A549 (cell line): Measurements from ENCODE around the gene APBA1.

Experiments
- CBX2 ChIP-seq: fragments of 200-600 bp; sonication (generic); IDR thresholded peaks from 2 replicates; pipeline ENCODE4 v1.6.1; 2016; ENCODE audit warnings: low read depth, mild to moderate bottlenecking, borderline replicate concordance
- CHD4 ChIP-seq: fragments of 200-600 bp; sonication (generic); IDR thresholded peaks from 2 replicates; pipeline ENCODE4 v1.6.1; 2016; ENCODE audit warnings: antibody characterized with exemption, mild to moderate bottlenecking, borderline replicate concordance
- EHMT2 ChIP-seq: fragments of 200-600 bp; sonication (generic); IDR thresholded peaks from 2 replicates; pipeline ENCODE4 v1.6.1; 2016; ENCODE audit warnings: antibody characterized with exemption, low read depth, mild to moderate bottlenecking, moderate library complexity
- EP300 ChIP-seq, 2 experiments: fragments of >200 bp; sonication (Bioruptor Twin); formaldehyde crosslinking; IDR thresholded peaks; 2 replicates in 1 of 2; 3 replicates in 1 of 2; pipeline ENCODE4 v1.6.1; 2016 to 2017
- ESRRA ChIP-seq: fragments of 150-350 bp; IDR thresholded peaks from 2 replicates; pipeline ENCODE4 v1.6.1; 2014; ENCODE audit warnings: mild to moderate bottlenecking, low read length, borderline replicate concordance
- JUNB ChIP-seq: fragments of >200 bp; sonication (Bioruptor Twin); formaldehyde crosslinking; IDR thresholded peaks from 2 replicates; pipeline ENCODE4 v1.6.1; 2016
- NPAS2 ChIP-seq: fragments of 250-450 bp; sonication (Bioruptor Pico); IDR thresholded peaks from 2 replicates; pipeline ENCODE4 v1.8.0; 2022; ENCODE audit warnings: mild to moderate bottlenecking, moderate library complexity, borderline replicate concordance
- POLR2A ChIP-seq: IDR thresholded peaks from 2 replicates; pipeline ENCODE4 v1.6.1; 2012; ENCODE audit warnings: mild to moderate bottlenecking, low read length
- TF ChIP-seq, protein P1 (sequence below): fragments of >200 bp; sonication (Bioruptor Twin); formaldehyde crosslinking; IDR thresholded peaks from 3 replicates; pipeline ENCODE4 v1.5.1; 2016

DNA sequence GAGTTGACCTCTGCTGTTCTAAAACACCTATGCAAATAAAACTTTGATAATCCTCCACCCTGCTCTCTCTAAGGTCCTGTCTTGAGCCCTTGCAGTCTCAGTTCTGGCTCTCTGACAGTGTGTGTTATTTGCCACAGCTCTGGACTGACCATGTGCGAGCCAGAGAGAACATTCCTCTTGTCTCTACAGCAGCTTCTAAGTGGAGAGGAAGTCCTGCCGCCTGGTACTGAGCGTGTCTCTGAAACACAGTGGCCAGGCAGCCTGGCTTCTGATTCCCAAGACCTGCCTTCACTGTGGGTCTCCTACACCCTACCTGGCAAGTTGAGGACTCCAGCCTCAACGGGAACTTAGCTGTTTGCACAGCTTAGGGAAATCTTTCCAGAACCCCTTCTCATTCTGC, 285.5 kb downstream of the APBA1 start:
- TF ChIP-seq JUNB (no peak), POLR2A (no peak), EP300 (IDR thresholded peaks at IDR 0.05) (no peak), CBX2 (no peak), EHMT2 (no peak), ESRRA (no peak), CHD4 (no peak), NPAS2 (CRISPR knock-in tag) (no peak)
- TF ChIP-seq, protein P1, sequence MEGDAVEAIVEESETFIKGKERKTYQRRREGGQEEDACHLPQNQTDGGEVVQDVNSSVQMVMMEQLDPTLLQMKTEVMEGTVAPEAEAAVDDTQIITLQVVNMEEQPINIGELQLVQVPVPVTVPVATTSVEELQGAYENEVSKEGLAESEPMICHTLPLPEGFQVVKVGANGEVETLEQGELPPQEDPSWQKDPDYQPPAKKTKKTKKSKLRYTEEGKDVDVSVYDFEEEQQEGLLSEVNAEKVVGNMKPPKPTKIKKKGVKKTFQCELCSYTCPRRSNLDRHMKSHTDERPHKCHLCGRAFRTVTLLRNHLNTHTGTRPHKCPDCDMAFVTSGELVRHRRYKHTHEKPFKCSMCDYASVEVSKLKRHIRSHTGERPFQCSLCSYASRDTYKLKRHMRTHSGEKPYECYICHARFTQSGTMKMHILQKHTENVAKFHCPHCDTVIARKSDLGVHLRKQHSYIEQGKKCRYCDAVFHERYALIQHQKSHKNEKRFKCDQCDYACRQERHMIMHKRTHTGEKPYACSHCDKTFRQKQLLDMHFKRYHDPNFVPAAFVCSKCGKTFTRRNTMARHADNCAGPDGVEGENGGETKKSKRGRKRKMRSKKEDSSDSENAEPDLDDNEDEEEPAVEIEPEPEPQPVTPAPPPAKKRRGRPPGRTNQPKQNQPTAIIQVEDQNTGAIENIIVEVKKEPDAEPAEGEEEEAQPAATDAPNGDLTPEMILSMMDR = no peak
